GM18517 (cell line): ENCODE data around the gene TMEM131.
"Not testable (repeated sequence)": the region's sequence is repeated elsewhere in the genome, so short reads cannot be mapped to it uniquely, and the experiment has no call there.

ENCODE experiments used
- ATAC-seq: cut with Tn5 transposase; IDR thresholded peaks from one replicate; pipeline ENCODE4 v1.9.1; 2021; ENCODE audit warnings: mild to moderate bottlenecking, moderate library complexity; ENCODE audit not compliant: unreplicated experiment

TMEM131 gene, protein sequence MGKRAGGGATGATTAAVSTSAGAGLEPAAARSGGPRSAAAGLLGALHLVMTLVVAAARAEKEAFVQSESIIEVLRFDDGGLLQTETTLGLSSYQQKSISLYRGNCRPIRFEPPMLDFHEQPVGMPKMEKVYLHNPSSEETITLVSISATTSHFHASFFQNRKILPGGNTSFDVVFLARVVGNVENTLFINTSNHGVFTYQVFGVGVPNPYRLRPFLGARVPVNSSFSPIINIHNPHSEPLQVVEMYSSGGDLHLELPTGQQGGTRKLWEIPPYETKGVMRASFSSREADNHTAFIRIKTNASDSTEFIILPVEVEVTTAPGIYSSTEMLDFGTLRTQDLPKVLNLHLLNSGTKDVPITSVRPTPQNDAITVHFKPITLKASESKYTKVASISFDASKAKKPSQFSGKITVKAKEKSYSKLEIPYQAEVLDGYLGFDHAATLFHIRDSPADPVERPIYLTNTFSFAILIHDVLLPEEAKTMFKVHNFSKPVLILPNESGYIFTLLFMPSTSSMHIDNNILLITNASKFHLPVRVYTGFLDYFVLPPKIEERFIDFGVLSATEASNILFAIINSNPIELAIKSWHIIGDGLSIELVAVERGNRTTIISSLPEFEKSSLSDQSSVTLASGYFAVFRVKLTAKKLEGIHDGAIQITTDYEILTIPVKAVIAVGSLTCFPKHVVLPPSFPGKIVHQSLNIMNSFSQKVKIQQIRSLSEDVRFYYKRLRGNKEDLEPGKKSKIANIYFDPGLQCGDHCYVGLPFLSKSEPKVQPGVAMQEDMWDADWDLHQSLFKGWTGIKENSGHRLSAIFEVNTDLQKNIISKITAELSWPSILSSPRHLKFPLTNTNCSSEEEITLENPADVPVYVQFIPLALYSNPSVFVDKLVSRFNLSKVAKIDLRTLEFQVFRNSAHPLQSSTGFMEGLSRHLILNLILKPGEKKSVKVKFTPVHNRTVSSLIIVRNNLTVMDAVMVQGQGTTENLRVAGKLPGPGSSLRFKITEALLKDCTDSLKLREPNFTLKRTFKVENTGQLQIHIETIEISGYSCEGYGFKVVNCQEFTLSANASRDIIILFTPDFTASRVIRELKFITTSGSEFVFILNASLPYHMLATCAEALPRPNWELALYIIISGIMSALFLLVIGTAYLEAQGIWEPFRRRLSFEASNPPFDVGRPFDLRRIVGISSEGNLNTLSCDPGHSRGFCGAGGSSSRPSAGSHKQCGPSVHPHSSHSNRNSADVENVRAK (N-terminal part only)

GRCh38 chr2:97995734-97996624 lies at the start of gene TMEM131:
Gene TMEM131 (minus strand): TSS chr2:97995948. CDS start chr2:97995662, 286 bp downstream.
- ATAC-seq: peak; percentile 68

DNA sequence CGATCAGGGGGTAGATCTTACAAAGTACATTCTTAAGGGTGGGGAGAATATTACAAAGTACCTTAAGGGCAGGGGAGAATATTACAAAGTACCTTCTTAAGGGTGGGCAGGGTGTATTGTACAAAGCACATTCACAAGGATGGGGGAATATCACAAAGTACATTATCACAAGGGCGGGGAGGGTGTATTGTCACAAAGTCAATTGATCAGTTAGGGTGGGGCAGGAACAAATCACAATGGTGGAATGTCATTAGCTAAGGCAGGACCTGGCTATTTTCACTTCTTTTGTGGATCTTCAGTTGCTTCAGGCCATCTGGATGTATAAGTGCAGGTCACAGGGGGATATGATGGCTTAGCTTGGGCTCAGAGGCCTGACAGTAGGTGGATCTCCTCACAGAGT lies 49.0 kb upstream of the TMEM131 start:
- ATAC-seq: not testable (repeated sequence)

DNA sequence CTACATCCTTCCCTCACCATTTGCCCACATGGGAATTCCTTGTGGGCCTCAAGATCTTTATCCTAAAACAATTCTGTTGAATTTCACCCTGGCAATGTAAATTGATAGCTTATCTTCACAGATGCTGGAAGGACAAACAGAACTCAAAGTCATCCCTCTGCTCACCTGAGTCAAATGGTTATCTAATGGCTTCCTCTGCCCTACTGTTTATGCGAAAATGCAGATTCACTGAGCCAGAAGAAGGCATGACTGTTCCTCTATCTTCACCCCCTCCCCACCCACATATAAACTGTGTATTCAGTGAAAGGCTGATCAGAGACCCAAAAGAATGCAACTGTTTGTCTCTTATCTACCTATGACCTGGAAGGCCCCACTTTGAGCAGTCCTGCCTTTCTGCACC lies 47.4 kb upstream of the TMEM131 start:
- ATAC-seq: no peak

- ATAC-seq: no peak
These were observed 44.7 kb upstream of the TMEM131 start for GRCh38 chr2:98040331-98040939.

GRCh38 chr2:98039085-98039756 lies 43.5 kb upstream of the TMEM131 start:
- no peak for ATAC-seq

DNA sequence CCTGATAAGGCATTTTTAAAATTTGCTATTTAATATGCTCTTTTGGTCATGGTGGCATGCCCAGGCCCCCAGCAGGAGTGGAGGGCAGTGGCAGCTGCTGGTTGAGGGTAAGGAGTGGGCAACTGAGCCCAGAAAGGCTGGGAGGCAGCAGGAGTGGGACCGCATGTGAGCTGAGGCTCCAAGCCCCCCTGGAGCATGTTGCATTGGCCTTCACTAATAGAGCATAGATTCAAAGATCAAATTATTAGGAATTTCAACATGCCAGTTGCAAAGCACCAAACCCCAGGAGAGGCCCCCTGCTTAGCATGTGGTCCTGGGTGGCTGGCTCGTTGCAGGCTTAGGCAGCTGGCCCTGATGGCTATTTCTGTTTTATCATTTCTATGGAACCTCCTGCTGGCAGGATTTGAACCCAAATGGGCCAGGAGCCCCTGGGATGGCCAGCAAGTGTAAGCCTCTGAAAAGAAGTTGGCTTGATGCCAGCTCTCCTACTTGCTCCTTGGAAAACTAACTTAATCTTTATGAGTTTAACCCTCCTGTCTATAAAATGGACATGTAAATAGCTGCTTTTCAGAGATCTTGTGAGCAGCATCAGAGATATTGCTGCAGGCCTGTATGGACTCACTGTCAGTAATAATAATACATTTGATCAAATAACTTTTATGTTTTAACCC lies 42.1 kb upstream of the TMEM131 start:
- ATAC-seq: no peak

GRCh38 chr2:98037206-98037605 lies 41.5 kb upstream of the TMEM131 start:
- ATAC-seq: no peak

DNA sequence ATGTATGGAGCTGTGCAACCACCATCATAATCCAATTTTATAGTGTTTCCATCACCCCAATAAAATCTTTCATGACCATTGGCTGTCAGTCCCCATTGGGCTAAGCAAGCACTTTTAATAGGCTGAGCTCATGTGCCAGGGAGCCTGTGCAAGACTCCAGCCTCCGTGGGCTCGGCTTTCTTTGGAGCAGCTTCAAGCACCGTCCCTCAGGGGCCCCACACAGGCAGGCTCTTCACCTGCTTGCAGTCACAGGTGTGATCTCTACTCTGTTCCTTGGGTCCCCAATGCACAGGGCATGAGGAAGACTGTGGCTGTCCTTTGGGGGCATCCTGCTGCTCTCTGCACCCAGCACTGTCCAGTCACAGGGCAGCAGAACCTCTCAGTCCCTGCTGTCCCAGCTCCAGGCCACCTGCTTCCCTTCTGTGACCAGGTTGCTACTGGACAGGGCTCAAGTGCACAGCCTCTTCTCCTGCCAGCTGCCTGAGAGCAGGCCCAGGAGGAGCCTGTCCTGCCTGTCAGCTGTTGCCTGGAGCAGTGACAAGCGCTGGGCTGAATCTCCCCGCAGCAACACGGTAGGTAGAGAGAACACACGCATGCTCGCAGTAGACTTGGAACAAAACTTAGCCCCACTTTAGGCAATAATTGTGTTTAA lies 40.7 kb upstream of the TMEM131 start:
- ATAC-seq: no peak

GRCh38 chr2:98034745-98035144 lies 39.0 kb upstream of the TMEM131 start:
- ATAC-seq: no peak

- no peak for ATAC-seq
These were observed 36.3 kb upstream of the TMEM131 start for GRCh38 chr2:98032086-98032485.

DNA sequence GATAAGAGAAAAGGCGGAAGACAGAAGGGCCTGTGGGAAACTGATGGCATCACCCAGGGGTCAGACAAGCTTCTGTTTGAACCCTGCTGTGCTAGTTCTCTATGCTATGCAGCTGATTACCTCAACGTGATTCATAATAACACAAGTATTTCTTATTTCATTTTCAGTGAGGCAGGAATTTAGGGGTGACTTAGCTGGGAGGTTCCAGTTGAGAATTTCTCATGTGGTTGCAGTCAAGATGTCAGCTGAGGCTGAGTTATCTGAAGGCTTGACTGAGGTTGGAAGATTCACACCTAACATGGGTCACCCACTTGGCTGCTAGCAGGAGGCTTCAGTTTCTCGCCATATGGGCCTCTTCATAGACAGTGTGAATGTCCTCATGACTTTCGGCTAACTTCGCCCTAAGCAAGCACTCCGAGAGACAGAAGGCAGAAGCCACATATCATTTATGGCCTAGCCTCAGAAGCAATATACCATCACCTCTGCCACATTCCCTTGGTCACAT lies 34.0 kb upstream of the TMEM131 start:
- no peak for ATAC-seq

DNA sequence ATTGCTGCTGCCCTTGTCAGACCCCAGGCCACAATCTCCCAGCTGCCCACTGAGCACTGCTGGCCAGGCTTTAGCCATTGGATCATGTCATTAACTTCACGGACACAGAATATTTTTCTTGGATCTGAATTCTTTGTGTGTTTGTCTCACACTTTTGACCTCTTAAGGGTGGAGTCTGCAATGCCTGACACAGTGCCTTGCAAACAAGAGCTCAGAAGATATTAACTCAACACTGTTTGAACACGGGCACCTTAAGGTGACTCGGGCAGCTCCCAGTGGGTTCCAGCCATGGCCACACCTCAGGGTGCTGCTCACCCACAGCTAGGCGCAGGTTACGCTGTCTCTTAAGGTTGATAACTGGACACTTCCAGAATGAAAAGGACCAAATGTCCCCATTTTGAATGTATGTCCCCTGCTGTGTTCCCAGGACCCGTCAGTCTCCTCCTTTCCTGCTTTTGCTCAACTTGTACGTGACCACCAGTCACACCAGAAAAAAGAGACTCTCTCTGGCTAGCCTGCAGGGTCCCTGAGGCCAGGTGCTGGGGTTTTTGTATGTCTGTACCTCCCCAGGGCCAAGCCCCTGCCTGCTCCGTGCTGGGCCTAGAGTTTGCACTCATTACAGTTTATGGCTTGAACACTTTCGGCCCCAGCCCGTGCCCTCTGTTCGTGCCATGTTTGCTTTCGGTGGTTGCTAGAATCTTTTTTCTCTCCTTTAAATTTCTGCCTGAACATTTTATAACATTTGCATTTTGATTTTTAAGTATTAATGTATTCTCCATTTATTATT lies 33.4 kb upstream of the TMEM131 start:
- ATAC-seq: no peak

- ATAC-seq: no peak
These were observed 32.4 kb upstream of the TMEM131 start for GRCh38 chr2:98028101-98028561.

- ATAC-seq: peak; percentile 33
These were observed 31.8 kb upstream of the TMEM131 start for GRCh38 chr2:98027538-98027937.

- ATAC-seq: peak; percentile 86
These were observed 31.3 kb upstream of the TMEM131 start for GRCh38 chr2:98026927-98027522.

DNA sequence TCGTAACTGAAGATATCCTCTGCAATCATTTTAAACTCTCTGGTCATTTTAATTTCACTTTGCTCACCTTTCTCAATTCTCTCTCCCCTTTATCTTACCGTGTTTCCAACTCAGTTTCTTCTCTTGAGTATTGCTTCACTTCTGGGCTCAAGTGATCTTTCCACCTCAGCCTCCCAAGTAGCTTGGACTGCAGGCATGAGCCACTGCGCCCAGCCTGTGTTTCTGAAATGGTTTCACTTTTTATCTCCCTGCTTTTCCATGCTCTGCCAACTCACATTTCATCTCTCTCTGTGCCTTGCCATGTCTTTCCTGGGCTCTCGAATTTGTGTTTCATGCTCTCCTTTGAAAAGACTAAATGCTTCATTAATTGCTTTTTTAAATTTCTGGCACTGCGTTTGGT lies 30.5 kb upstream of the TMEM131 start:
- ATAC-seq: no peak
